ENCODE data around the gene MBD2. TPM values are rescaled to one million over a fixed set of nuclear protein-coding genes. Genes with fewer than 3 reads are reported as not detected.
A peak's percentile ranks its signal among the peaks of the same experiment; 100 is the strongest.

MBD2 gene
- total RNA-seq, 1 experiment from 2014 or later, result 18.8 TPM

DNA sequence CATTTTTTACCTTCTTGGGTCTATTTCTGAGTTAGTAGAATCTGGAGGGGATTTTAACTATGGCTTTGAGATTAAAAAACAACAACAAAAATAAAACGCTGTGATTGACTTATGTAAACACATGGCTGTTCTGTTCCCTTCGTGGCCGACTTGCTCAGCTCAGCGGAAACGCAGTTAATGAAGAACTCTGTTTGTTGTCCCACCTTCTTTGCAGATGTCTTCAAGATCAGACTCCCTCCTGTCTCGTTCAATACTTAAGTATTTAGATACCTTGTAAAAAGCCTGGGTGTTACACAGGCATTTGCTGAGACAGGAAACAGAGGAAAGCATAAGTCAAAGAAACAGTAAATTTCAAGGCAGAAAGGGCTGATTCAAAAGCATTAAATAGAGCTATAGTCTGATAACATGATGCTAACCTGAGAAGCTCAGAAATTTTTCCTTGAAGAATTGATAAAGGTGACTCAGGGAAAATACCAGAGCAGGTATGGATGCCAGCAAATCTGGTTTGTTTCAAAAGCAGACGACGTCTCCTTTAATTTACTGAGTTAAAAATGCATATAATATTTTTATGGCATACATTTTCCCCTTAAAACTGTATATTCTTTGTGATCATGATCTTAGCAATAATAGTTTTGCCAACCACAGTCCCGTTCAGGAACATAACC lies 23.2 kb upstream of the MBD2 start:
- Histone ChIP-seq H3K4me1 (no peaks in the 10 kb centered on the region; the same call in 1 of the 2 replicates), H3K4me3 (peak overlapping the region; percentile 21), H3K9me3 (replicated peaks) (no peaks in the 10 kb centered on the region), H3K36me3 (no peaks in the 10 kb centered on the region), H3K27me3 (no peaks in the 10 kb centered on the region), H3K27ac (no peak overlapping the region)
- no peak for DNase-seq

DNA sequence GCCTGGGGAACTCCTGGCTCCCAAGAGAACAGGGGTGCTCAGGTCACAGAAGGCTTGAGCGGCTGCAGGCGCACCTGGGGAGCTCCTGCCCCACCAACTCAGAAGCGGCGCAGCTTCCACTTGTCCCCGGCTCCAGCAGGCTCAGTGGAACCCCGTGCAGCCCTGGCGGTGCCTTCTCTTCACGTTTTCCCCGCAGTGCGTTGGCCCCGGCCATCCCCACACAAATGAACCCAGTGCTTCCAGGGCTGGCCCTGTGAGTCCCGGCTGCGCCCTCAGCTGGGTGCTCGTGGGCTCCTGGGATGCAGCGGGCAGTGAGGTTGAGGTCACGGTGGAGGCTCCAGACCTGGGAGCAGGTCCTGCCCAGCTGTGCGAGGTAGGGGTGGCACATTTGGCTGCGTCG lies 17.9 kb upstream of the MBD2 start:
- DNase-seq, result no peak
- Histone ChIP-seq H3K36me3 (no peaks in the 10 kb centered on the region), H3K4me3 (no peak overlapping the region)

DNA sequence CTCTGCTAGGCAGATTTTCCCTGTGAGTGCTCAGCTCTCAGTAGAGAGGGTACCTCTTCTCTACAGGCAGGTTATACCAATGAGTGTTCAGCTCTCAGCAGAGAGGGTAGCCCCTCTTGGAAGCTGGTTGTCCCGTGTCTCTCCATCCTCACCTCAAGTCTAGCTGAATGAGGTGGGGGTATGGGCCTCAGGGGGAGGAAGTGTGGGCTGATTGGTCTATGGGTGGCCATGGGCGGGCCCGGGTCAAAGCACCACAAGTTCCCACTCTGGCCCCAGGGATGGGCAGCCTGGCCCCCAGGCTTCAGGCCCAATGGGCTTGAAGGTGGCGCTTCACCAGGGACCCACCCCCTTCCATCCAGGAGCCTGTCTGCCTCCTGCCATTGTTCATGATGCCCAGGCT lies 17.0 kb upstream of the MBD2 start:
- no peak for DNase-seq
- H3K4me3 ChIP-seq, result no peak overlapping the region
- H3K4me1 ChIP-seq, result no peaks in the 10 kb centered on the region
- H3K36me3 ChIP-seq, result no peaks in the 10 kb centered on the region
- no peak overlapping the region for H3K27ac ChIP-seq
- H3K9me3 ChIP-seq (replicated peaks), result no peaks in the 10 kb centered on the region
- H3K27me3 ChIP-seq, result peaks cover 5% of the 10 kb centered on the region; the same call in 1 of the 2 replicates

More for the DNA sequence above, 17.9 kb upstream of the MBD2 start:
- H3K4me1 ChIP-seq, result no peaks in the 10 kb centered on the region; the same call in 1 of the 2 replicates
- H3K27ac ChIP-seq, result no peak overlapping the region
- no peaks in the 10 kb centered on the region for H3K9me3 ChIP-seq (replicated peaks)
- H3K27me3 ChIP-seq, result peaks cover 2% of the 10 kb centered on the region; the same call in 1 of the 2 replicates

DNA sequence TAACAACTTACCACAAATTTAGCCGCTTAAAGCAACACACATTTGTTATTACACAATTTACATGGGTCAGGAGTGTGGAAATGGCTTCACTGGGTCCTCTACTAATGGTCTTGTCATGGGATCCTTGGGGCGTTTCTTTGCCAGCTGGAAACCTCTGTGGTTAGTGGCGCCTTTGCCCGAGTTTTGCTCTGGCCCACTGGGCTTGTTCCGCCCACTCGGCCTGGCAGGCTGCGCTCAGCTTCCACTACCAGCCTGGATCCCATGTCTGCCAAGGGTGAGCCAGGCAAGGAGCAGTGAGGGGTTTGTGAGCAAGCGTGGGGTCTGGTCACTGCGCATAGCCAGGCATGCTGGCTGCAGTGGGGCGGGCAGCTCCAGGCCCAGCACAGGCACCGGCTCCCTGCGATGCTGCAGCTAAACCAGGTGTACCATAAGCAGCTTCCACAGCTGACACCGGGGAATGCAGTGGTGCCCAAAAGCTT lies 16.2 kb upstream of the MBD2 start:
- no peaks in the 10 kb centered on the region for H3K36me3 ChIP-seq
- no peak overlapping the region for H3K4me3 ChIP-seq
- no peaks in the 10 kb centered on the region for H3K4me1 ChIP-seq
- DNase-seq, result no peak
- peaks cover 5% of the 10 kb centered on the region; the same call in 1 of the 2 replicates for H3K27me3 ChIP-seq
- no peak overlapping the region for H3K27ac ChIP-seq
- no peaks in the 10 kb centered on the region for H3K9me3 ChIP-seq (replicated peaks)

DNA sequence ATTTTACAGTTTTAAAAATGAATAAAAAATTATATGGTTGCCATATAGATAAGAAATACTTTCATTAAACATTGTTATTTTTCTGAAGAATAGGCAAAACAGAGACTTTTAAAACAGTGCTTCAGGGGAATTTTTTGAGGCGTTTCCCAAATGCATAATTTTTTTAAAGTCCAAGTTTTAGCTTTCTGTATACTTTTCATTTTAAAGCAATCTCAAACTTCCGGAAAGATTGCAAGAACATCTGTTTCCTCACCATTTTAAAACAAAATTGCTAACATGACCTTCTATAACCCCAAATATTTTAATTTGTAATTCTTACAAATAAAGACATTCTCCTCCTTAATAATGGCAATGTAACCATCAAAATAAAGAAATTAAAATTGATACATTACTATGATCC lies 15.1 kb upstream of the MBD2 start:
- H3K4me1 ChIP-seq, result no peaks in the 10 kb centered on the region
- no peaks in the 10 kb centered on the region for H3K36me3 ChIP-seq
- no peak overlapping the region for H3K27ac ChIP-seq
- no peak for DNase-seq
- H3K9me3 ChIP-seq (replicated peaks), result no peaks in the 10 kb centered on the region
- no peak overlapping the region for H3K4me3 ChIP-seq
- H3K27me3 ChIP-seq, result peaks cover 5% of the 10 kb centered on the region; the same call in 1 of the 2 replicates

DNA sequence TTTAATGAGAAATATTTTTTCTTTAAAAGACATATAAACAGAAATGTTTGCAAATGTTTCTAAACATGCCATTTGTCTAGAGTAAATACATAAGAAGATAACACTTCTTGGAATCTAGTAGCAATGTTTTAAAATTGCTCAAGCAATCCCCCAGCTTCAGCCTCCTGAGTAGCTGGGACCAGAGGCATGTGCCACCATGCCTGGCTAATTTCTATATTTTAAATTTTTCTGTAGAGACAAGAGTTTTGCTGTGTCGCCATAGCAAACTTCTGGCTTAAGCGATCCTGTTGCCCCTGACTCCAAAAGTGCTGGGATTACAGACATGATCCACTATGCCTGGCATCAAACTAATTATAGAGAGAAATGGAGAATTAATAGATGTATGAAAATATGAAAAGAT lies 14.6 kb upstream of the MBD2 start:
- DNase-seq, result no peak
- Histone ChIP-seq H3K4me3 (no peak overlapping the region), H3K27me3 (peaks cover 5% of the 10 kb centered on the region; the same call in 1 of the 2 replicates), H3K4me1 (no peaks in the 10 kb centered on the region), H3K27ac (no peak overlapping the region), H3K9me3 (replicated peaks) (no peaks in the 10 kb centered on the region), H3K36me3 (no peaks in the 10 kb centered on the region)

DNA sequence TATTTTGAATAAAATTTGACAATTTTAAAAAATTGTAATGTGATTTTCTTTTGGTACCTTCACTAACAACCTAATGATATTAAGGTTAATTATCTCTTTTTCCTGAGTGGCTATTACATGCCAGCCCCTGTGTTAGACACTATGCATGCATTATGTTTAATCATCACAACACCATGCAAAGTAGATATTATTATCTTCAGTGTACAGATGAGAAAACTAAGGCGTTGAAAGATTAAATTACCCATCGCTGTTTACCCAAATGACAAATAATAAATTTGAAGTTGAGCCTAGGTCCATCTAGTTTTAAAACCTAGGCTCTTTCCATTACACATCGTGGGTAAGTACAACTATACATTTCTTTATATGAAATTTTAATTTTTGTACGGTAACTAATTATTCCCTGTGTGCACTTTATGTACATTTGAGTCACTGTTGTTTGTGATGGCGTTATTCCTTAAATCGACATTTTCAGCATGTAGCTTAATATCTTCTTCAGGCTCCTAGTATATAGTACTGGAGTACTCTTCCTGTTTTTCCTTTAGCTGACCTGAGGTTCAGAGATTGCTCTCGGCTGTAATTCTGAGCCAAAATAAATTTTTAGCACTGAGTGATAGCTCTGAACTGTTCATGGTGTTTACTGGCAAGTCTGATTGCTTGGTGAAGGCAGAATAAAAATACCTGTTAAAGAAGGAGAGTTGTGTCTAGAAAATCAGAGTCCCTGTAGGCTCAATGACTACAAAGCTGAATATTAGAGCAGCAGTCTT lies 13.9 kb upstream of the MBD2 start:
- H3K4me3 ChIP-seq, result no peak overlapping the region
- H3K4me1 ChIP-seq, result no peaks in the 10 kb centered on the region
- no peaks in the 10 kb centered on the region for H3K36me3 ChIP-seq
- no peaks in the 10 kb centered on the region for H3K9me3 ChIP-seq (replicated peaks)
- no peak overlapping the region for H3K27ac ChIP-seq
- DNase-seq, result no peak
- H3K27me3 ChIP-seq, result peaks cover 5% of the 10 kb centered on the region; the same call in 1 of the 2 replicates

DNA sequence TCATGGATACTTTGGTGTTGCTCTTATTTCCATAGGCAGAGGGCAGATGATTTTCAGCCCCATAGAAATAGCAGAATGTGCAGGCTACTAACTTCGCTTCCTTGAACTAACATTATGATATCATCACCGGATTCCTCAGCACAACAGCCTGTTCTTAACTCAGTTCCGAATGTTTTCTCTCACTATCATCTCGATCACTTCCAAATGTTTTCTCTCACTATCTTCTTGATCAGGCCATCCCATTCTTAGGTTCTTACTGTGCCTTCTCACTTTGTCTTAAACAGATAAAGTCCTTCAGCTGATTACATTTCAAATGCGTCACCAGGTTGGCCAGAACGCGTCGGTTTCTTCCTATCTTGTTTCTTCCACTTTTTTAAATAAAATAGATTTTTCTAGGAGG lies 11.4 kb upstream of the MBD2 start:
- Histone ChIP-seq H3K27me3 (peaks cover 5% of the 10 kb centered on the region; the same call in 1 of the 2 replicates), H3K36me3 (no peaks in the 10 kb centered on the region), H3K4me3 (no peak overlapping the region), H3K27ac (no peak overlapping the region), H3K4me1 (no peaks in the 10 kb centered on the region), H3K9me3 (replicated peaks) (no peaks in the 10 kb centered on the region)
- DNase-seq, result no peak

DNA sequence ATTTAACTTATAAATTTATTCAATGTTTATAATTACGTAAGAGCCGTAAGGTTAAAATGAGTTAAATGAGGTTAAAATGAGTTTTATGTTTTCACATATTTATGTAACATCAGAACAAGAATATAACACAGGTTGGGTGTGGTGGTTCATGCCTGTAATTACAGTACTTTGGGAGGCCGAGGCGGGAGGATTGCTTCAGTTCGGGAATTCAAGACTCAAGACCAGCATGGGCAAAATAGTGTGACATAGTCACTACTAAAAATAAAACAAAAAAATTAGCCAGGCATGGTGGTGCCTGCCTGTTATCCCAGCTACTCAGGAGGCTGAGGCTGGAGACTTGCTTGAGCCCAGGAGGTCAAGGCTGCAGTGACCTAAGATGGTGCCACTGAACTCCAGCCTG lies 9.3 kb upstream of the MBD2 start:
- no peak overlapping the region for H3K27ac ChIP-seq
- H3K36me3 ChIP-seq, result no peaks in the 10 kb centered on the region
- no peak for DNase-seq
- H3K4me1 ChIP-seq, result no peaks in the 10 kb centered on the region
- H3K9me3 ChIP-seq (replicated peaks), result no peaks in the 10 kb centered on the region
- H3K27me3 ChIP-seq, result peaks cover 5% of the 10 kb centered on the region; the same call in 1 of the 2 replicates
- H3K4me3 ChIP-seq, result no peak overlapping the region

DNA sequence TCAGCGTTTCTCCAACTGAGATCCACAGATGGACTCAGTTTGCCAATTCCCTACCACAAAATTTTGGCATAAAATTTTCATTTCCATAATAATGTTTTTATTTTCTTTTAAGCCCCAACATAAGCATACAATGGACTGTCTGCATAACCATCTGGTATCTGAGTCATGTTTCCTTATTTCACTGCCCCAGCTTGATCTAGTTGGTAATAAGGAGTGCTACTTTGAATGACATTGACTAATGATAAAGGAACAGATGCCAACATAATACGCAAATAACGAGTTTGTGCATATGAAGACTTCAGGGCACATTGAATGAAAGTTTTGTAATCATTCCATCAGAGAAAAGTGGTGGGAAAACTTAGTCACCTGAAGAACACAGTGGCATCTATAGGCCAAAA lies 8.8 kb upstream of the MBD2 start:
- no peak for DNase-seq
- no peak overlapping the region for H3K27ac ChIP-seq

DNA sequence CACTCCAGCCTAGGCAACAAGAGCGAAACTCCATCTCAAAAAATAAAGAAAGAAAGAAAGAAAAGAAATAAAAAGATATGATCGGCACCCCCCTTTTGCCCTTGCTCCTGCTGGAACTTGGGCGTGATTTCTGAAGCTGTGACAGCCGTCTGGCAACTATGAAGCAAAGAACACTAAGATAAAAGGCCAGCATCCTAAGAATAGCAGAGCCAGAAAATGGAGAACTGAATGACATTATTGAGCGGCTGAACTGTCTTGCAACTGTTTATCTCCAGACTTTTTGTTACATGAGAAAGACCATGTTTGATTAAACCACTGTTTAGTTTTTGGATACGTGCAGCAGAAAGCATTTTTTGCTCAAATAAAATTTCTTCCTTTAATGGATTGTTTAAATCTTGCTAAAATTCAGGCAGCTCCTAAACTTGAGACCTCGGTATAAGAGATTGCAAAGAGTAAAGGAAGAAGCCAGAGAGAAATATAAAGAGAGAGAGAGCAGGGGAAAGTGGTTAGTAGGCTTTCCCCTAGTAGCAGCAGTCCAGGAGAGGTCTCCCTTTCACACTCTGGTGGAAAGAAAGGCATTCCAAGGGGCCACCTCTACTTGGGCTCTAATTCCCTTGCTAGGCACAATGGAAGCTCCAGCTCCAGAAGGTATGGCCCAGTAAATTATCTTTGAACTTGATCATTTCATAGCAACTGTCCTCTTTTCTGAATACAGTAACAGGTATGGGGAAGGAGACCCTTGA lies 8.2 kb upstream of the MBD2 start:
- no peaks in the 10 kb centered on the region for H3K36me3 ChIP-seq
- H3K27ac ChIP-seq, result no peak overlapping the region
- no peak overlapping the region for H3K4me3 ChIP-seq
- no peak for DNase-seq
- H3K27me3 ChIP-seq, result peaks cover 5% of the 10 kb centered on the region; the same call in 1 of the 2 replicates
- no peaks in the 10 kb centered on the region for H3K9me3 ChIP-seq (replicated peaks)
- no peaks in the 10 kb centered on the region for H3K4me1 ChIP-seq

More for the DNA sequence above, 8.8 kb upstream of the MBD2 start:
- Histone ChIP-seq H3K4me1 (no peaks in the 10 kb centered on the region), H3K4me3 (no peak overlapping the region), H3K9me3 (replicated peaks) (no peaks in the 10 kb centered on the region), H3K27me3 (peaks cover 5% of the 10 kb centered on the region; the same call in 1 of the 2 replicates), H3K36me3 (no peaks in the 10 kb centered on the region)

DNA sequence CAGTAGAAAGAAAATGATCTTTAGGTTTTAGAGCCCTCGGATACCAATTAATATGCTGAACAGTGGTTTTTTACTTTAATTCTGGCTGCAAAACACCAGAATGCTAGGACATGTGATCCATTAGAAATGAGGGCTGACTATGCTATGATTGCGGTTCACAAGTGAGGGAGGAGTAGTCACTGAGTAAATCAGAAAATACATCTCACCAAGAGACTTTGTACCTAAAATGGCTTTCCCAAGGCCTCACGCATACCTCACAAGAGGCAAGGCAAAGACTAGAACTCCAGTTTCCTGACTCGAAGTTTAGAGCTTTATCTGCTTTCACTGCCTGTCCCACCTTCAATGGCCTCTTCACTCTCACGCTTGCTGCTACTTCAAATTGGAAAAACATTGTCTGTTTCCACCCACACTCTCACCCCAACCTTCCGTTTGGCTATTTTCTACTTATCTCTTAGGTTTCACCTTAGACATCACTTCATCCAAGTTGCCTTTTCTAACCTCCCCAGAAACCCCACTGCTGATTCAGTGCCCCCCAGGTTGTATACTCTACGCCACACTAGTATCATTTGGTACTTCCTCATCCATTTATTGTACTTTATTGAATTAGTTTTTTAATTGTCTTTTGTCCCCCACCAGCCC lies 5.1 kb upstream of the MBD2 start:
- no peaks in the 10 kb centered on the region for H3K9me3 ChIP-seq (replicated peaks)
- H3K27ac ChIP-seq, result no peak overlapping the region
- no peaks in the 10 kb centered on the region for H3K27me3 ChIP-seq
- no peak overlapping the region for H3K4me3 ChIP-seq
- H3K4me1 ChIP-seq, result no peaks in the 10 kb centered on the region
- no peak for DNase-seq
- no peaks in the 10 kb centered on the region for H3K36me3 ChIP-seq

DNA sequence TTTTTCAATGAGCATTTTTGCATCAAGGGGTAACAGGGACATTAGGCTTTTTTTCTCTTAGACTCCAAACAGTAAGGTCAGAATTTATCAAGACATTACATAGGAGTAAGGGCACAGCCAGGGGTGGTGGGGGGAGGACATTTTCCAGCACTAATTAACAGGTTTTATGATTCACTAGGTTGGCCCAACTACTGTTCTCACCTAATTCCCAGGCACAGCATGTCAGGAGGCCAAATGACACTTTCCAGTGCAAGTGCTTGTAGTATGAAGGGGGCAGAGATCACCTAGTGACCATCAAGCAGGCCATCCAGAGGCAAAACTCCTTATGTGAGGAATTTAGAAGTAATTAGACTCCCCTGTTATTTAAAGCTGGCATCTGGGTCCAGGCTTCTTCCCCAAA lies 3.9 kb upstream of the MBD2 start:
- Histone ChIP-seq H3K4me3 (no peak overlapping the region), H3K36me3 (no peaks in the 10 kb centered on the region), H3K9me3 (replicated peaks) (no peaks in the 10 kb centered on the region), H3K27ac (no peak overlapping the region), H3K4me1 (no peaks in the 10 kb centered on the region), H3K27me3 (no peaks in the 10 kb centered on the region)
- no peak for DNase-seq

DNA sequence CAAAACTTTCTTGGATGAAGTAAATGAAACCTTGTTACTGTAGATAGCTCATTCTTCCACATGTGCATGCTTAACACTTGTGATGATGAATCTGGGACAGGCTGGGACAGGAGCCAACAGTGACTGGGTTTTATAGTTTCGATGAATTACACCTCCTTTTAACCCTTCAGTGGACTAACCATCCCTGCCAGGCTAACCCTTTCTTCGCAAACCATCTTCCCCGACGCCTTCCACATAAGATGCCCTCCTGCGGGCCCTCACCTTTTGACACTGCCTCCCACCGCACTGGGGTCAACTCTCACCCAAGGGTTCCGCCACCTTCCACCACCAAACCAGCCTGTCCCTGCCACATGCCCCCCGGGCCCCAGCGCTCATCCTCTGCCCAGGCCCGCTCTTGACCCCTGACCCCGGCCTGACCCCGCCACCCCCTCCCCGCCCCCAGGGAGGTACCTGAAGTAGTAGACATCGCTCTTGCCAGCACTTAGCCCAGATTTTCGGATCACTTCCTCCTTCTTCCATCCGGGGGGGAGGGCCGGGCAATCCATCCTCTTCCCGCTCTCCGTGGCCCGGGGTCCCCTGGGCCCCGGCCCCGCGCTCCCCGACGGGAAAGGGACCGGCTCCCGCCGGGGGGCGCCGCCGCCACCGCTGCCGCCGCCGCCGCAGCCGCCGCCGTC lies 764 bp downstream of the MBD2 start:
- Histone ChIP-seq H3K4me3 (peak overlapping the region; percentile 62), H3K4me1 (peaks cover 4% of the 10 kb centered on the region), H3K36me3 (no peaks in the 10 kb centered on the region), H3K9me3 (replicated peaks) (no peaks in the 10 kb centered on the region), H3K27me3 (no peaks in the 10 kb centered on the region), H3K27ac (no peak overlapping the region)
- DNase-seq, result peak; percentile 21 to 56

All from SJCRH30 (cell line).